AG09309 (cell line): Measurements from ENCODE around the gene AMMECR1.

Source experiments
- DNase-seq: peaks from one replicate; pipeline ENCODE4 v3.0.0-alpha.2; 2010; ENCODE audit warnings: low read depth
- H3K4me3 ChIP-seq: 2 replicates; pipeline ENCODE4 v1.5.1; 2011; ENCODE audit warnings: mild to moderate bottlenecking, low read depth, low read length, moderate library complexity; ENCODE audit not compliant: control insufficient read depth
- CTCF ChIP-seq: IDR thresholded peaks from 2 replicates; pipeline ENCODE4 v1.5.1; 2011; ENCODE audit warnings: mild to moderate bottlenecking, low read depth, low read length, inconsistent platforms; ENCODE audit not compliant: insufficient read depth, control insufficient read depth; ENCODE audit errors: missing control alignments

AMMECR1 gene

GRCh38 chrX:110180176-110180927 is 137.5 kb downstream of the AMMECR1 start:
- no peak overlapping the region for H3K4me3 ChIP-seq
- TF ChIP-seq CTCF, result no peak
- DNase-seq, result peak; percentile 38

- DNase-seq, result no peak
- H3K4me3 ChIP-seq, result no peak overlapping the region
- no peak for TF ChIP-seq CTCF
Measured at GRCh38 chrX:110178179-110178865, 139.6 kb downstream of the AMMECR1 start.

GRCh38 chrX:110175696-110176095 is 142.2 kb downstream of the AMMECR1 start:
- no peak for TF ChIP-seq CTCF
- no peak overlapping the region for H3K4me3 ChIP-seq
- DNase-seq, result no peak

GRCh38 chrX:110175146-110175545 is 142.7 kb downstream of the AMMECR1 start:
- no peak for DNase-seq
- no peak overlapping the region for H3K4me3 ChIP-seq
- no peak for TF ChIP-seq CTCF

GRCh38 chrX:110173192-110174175 is 144.4 kb downstream of the AMMECR1 start:
- H3K4me3 ChIP-seq, result no peak overlapping the region
- no peak for DNase-seq
- TF ChIP-seq CTCF, result no peak

GRCh38 chrX:110172215-110172614 is 145.7 kb downstream of the AMMECR1 start:
- no peak for DNase-seq
- TF ChIP-seq CTCF, result no peak
- no peak overlapping the region for H3K4me3 ChIP-seq
